ENCODE measurements around the gene RASSF3.
A peak's percentile ranks its signal among the peaks of the same experiment; 100 is the strongest.
"Not testable (repeated sequence)": the region's sequence is repeated elsewhere in the genome, so short reads cannot be mapped to it uniquely, and the experiment has no call there.

The RASSF3 gene, protein sequence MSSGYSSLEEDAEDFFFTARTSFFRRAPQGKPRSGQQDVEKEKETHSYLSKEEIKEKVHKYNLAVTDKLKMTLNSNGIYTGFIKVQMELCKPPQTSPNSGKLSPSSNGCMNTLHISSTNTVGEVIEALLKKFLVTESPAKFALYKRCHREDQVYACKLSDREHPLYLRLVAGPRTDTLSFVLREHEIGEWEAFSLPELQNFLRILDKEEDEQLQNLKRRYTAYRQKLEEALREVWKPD

DNA sequence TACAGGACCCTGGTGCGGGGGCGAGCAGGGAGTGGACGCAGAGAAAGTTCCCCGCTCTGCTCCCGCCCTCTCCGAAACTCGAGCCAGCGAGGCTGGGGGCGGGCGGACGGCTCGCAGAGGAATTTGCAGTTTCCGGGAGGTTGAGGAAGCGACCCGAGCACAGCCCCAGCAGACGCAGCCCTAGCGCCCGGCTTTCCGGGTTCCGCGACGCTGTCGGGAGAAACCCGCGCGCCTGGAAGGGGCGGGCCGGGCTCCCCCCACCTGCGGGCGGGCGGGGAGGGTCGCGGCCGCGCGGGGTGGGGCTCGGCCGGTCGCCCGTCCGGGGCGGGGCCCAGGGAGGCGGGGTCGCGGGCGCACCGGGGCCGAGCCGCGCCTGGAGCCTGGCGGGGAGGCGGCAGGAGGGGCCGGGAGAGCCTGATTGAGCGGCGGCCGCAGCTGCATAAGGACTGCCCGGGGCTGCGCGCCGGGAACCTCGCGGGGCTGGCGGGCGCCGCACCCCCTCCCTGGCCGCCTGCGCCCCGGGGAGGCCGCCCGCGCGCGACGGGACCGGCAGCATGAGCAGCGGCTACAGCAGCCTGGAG, at the start of gene RASSF3:
Gene RASSF3, plus strand, starts transcription at position 417 of the 581 bp plus-strand sequence. Its CDS starts 138 bp downstream, at position 555.
- peak; percentile 21 to 56 for DNase-seq (ENCODE audit: low read depth in 2 of 2)

DNA sequence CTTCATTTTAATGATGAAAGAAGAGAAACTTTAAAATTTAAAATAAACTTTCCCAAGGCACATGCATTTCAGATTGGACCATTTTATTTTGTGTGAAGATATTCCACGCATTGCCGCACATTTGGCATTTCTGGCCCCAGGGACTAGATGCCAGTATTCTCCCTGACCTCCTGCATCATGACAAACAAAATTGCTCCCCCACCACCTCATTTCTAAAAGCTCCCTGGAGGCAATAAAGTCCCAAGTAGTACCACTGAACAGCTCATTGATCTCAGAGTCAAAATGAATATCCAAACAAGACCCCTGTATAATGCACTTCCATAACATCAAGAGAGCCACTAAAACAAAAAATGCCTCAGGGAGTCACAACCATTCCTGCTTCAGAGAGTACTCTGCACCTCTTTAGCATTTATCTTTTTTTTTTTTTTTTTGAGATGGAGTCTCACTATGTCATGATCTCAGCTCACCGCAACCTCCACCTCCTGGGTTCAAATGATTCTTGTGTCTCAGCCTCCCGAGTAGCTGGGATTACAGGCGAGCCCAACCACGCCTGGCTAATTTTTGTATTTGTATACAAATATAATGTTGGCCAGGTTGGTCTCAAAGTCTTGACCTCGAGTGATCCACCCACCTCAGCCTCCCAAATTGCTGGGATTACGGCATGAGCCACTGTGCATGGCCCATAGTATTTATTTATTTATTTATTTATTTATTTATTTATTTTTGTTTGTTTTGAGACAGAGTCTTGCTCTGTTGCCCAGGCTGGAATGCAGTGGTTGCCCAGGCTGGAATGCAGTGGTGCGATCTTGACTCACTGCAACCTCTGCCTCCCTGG, 48.8 kb upstream of the RASSF3 start:
- DNase-seq (ENCODE audit: low read depth in 2 of 2) = no peak

DNA sequence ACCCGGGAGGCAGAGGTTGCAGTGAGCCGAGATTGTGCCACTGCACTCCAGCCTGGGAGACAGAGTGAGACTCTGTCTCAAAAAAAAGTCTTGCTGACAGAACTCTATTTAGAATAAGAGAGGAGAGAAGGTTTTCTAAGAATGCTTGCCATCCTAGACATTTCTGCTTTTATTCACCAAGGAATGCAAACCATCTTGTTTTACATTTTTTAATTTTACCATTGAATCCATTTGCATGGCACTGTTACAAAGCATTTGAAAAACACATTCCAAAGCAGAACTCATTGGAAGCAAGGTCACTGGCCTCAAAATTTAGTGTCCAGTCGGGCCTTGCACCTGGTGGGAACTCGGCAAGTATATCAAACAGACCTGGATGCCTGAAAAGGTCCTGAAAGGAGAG, 44.2 kb upstream of the RASSF3 start:
- no peak for DNase-seq (ENCODE audit: low read depth in 2 of 2)

DNA sequence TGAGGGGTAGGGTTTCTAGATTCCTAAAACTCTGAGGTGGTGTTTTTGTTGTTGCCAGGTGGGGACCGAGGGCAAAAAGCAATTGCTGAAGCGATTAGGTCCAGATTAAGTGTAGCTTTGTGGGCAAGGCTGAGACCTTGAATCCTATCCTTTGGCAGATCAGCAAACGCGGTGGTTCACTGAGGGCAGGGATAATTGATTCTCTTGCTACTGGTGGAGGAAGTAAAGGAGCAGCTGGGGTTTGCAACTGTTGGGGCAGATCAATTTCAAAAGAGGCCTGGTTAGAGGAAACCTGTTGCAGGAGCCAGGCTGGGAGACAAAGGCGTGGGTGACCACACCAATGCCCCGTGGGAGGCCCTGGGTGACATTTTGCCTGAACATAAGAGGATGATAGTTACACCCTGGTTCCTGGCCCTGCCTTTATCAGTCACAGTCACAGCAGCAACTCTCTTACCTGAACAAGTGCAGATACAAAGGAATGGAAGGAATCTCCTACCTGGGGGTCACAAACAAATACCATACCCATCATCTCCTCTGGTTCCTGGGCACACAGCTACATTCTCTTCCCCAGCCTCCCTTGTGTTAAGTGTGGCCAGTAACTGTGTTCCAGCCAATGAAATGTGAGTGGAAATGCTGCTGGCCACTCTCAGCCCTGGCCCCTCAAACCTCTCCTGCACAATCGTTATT, 43.3 kb upstream of the RASSF3 start:
- DNase-seq (ENCODE audit: low read depth in 2 of 2) = no peak

DNA sequence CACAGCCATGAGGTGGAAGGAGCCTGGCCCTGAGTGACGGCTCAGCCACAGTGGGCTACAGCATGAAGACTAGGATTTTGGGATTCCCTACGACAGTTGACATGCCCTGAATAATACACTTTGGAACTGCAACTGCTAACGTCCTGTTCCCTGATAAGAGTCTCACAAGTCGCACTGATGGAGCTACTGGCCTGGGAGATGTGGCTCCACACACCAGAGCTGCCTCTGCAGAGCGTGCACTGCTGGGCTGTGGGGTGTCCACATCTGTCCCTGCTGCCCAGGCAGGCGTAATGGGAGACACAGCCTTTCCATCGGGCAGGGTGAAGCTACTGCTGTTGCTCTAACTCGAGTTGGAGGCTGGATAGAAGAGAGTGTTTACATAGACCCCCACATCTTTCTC, 42.7 kb upstream of the RASSF3 start:
- DNase-seq (ENCODE audit: low read depth in 2 of 2) = no peak

DNA sequence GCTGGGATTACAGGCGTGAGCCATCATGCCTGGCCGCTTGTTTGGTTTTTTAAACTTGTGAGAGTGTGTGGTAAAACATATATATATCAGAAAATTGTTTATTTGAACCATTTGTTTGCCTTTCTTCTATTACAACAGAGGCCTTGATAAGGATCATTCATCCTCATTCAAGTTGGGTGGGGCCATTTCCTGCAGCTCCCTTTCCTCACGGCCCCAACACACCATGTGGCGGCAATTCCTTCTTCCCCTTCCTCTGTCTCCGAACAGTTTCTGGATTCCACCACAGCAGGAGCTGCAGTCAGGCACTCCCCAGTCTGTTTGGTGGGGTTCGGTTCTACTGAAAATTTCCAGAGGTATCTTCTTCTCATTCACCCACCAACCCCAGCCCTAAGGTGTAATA, 42.0 kb upstream of the RASSF3 start:
- no peak for DNase-seq (ENCODE audit: low read depth in 2 of 2)

DNA sequence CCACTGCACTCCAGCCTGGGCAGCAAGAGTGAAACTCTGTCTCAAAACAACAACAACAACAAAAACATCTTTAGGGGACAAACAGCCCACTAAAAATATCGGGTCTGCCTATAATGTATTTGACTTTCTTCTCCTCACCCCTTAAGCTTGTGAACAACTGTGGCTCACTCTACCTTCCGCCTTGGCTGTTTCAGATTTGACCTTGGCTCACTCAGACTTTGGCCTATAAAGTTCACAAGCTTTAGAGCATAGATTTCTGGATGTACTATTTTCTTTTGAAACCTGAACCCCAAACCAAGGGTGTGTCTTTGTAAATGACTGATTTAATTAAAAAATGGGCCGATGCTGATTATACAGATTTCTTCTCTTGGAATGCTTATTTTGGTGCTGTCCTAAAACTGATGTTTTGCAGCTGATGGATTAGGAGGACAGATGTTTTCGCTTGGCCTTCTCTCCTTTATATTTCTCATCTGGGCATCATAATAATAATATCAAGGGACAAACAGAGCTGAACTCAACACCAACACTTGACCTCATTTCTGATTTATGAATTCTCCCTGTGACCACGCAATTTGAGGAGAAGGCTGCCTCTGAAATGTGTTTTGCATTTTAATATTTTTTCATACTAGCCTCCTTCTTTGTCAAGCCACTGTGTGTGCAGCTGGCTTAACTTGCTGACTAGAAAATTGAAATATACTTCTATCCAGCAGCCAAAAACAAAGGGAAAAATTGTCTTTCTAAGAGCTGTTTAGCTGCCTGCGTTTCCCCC, 40.2 kb upstream of the RASSF3 start:
- DNase-seq (ENCODE audit: low read depth in 2 of 2) = no peak

DNA sequence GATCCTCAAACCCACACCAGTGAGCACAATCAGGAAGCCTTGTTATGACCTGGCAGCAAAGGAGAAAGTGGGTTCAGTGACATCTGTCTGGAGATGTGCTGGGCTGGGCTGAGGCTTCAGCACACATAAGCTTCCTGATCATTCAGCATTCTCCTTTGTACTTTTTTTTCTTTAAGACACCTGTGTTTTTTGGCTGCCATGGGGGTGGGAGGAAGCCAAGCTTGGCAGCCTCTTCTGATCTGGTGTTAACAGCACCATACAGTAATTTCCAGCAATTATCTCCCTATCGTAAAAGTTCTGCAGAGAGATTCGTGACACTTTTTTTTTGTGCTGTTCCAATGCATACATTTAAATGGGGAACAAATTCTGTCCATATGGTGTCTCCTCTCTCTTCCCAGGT, 38.9 kb upstream of the RASSF3 start:
- DNase-seq (ENCODE audit: low read depth in 2 of 2) = no peak

DNA sequence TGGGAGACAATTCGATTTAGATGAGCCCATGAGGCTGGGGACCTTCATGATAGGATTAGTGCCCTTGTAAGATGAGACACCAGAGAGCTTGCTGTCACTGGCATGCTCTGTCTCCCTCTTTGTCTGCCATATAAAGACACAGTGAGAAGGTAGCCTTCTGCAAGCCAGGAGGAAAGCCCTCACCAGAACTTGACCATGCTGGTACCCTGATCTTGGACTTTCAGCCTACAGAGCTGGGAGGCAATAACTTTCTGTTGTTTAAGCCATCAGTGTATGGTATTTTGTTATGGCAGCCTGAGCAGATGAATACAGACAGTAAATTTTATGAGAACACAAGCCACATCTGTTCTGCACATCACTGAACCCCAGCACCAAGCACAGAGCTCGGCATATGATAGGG, 38.1 kb upstream of the RASSF3 start:
- DNase-seq (ENCODE audit: low read depth in 2 of 2) = no peak

DNA sequence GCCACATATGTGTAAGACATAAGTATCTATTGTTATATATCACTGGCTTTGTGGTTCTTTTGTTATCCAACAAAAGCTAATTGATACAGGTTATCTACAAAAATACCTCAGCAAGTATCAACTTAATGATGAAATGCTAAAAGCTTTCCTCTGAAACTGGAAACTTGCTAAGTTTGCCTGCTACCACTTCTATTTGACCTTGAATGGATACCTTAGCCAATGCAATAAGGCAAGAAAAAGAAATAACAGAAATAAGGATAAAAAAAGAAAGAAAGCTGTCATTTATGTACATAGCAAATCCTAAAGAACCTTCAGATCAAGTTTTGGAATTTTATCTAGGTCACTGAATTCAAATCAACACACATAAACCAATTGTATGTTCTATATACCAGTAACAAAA, 35.5 kb upstream of the RASSF3 start:
- no peak for DNase-seq (ENCODE audit: low read depth in 2 of 2)

DNA sequence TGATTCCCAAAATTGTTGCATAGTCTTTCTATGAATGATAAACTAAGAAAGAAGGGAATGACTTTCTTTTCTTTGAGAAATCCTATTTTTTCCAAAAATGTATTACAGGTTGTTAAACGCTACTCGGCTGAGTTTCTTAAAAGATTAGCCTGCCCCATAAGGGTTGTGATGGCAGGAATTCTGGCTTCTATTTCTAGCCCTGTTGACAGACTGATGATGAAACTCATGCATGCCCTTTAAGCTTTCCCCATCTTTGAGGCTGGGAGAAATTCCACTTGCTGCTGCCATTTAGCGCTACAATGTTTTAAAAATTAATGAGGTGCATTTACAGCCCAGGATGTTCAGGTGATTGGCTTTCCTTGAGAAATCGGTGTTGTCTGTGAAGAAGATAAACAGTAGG, 33.2 kb upstream of the RASSF3 start:
- no peak for DNase-seq (ENCODE audit: low read depth in 2 of 2)

DNA sequence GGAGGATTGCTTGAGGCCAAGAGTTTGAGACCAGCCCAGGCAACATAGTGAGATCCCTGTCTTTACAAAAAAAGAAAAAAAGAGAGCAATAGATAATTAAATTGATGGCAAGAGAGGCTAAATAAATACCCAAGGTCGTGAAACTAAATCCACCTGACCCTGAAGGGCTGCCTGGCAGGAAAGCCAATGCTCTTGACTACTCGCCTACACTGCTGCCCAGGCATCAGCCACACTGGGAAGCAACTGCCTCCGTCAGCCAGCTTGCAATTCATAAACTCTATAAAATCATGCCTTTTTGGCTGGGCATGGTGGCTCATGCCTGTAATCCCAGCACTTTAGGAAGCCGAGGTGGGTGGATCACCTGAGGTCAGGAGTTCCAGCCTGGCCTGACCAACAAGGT, 31.7 kb upstream of the RASSF3 start:
- DNase-seq (ENCODE audit: low read depth in 2 of 2) = no peak

DNA sequence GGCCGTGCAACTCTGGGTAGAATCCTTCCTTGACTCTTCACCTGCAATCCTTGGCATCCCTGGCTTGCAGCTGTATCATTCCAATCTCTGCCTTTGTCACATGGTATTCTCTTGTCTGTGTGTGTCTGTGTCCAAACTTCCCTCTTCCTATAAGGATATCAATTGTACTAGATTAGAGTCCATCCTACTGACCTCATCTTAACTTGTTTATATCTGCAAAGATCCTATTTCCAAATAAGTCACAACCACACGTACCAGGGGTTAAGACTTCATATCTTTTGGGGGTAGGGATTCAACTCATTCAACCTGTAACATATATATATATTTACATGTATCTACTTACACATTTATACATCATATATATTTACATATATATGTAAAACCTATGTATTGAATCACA, 29.6 kb upstream of the RASSF3 start:
- no peak for DNase-seq (ENCODE audit: low read depth in 2 of 2)

DNA sequence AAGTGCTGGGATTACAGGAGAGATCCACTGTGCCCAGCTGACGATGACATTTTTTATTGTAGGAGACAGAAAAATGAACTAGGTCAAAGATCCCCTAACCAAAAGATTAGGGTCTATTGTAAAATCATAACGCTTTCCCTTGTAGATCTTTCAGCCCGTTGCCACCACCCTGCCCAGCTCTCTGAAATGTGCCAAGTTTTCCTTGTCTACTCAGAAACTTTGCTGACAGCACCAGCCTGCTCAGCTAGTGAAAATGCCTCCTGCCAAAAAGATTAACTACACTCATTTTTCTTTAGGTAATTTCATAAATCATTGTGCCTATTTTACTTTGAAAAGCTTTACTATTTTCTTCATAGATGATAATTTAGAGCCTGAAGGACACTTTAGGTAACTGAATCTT, 28.2 kb upstream of the RASSF3 start:
- no peak for DNase-seq (ENCODE audit: low read depth in 2 of 2)

DNA sequence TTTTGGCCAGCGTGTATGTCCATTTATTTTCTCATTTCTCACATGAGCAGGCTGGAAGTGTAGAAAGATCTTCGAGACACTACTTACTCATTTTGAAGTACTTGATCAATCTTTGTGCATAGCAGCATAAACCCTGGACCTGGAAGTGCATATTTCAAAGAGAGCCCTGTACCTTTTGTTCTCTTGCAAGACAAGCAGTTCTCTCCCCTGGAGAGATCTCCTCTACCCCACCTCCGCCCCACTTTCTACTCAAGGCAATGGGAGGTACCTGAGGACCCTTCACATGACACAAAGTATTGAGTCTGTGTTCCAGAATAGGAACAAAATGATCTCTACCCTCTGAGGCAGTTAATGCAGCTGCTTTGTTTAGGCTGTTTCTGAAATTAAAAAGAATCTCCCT, 27.4 kb upstream of the RASSF3 start:
- DNase-seq (ENCODE audit: low read depth in 2 of 2) = no peak

DNA sequence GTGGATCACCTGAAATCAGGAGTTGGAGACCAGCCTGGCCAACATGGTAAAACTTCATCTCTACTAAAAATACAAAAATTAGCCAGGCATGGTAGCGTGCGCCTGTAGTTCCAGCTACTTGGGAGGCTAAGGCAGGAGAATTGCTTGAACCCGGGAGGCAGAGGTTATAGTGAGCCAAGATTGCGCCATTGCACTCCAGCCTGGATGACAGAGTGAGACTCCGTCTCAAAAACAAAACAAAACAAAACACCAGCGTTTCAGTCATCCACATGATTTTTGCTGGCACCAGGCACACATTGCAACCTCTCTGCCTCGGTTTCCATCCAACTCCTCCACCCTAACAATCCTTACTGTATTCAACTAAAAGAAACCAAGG, 26.9 kb upstream of the RASSF3 start:
- DNase-seq (ENCODE audit: low read depth in 2 of 2) = not testable (repeated sequence)

DNA sequence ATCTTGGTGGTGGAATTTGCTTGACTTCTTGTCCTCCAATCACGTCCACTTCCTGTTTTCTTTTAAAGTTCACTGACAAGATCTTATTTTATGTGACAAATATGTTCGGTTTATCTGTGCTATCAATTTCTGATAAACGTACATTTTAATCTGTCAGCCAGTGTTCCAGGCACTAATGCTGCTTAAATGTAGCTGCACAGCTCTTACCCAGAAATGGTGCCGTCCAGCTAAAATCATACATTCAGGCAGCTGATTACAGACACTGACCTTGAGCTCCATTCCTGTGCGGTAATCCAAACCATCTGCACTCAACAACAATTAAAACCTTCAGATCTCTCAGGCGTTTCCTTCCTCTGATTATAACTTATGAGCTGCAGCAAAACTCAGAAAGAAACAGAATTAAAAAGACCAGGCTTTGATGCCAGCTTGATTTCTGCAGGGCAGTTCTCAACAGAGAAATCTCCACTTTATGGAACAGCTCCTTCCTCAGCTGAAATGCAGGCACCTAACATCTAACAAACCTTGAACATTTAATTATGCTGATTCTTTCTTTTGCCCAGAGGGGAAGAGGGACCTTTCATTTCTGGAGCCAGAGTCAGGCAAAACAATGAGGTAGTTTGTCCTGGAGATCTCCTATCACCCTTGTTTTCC, 26.4 kb upstream of the RASSF3 start:
- no peak for DNase-seq (ENCODE audit: low read depth in 2 of 2)

DNA sequence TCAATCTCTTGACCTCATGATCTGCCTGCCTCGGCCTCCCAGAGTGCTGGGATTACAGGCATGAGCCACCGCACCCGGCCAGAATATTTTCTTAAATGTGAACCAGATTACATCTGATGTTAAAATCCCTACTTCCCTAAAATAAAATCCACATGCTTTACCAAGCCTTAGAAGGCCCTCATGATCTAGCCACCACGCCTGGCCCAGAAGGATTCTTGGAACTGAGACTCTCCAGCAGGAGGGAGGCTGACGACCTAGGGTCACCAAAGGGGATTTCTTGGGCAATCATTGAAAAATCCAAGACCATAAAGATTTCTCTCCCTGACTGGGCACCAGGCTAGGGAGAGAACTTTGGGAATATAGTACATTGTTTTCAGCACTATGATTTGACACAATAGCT, 25.2 kb upstream of the RASSF3 start:
- no peak for DNase-seq (ENCODE audit: low read depth in 2 of 2)

DNA sequence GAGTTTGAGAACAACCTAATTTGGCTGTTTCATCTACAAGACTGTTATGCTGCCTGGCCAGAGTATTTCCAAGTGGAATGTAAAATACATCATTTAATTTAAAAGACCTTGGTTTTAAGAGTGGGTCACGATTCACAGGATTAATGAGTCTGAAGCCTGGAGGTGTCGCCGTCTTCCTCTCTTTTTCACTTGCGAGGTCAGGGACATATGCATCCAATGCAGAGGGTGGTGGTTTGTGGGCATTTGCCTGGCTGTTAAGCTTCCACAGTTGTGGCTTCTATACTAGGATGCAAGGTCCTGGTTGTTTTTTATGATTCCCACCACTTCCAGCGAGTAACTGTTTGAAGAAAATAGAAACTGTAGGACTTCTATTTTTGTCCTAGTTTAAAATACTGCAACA, 22.8 kb upstream of the RASSF3 start:
- no peak for DNase-seq (ENCODE audit: low read depth in 2 of 2)

DNA sequence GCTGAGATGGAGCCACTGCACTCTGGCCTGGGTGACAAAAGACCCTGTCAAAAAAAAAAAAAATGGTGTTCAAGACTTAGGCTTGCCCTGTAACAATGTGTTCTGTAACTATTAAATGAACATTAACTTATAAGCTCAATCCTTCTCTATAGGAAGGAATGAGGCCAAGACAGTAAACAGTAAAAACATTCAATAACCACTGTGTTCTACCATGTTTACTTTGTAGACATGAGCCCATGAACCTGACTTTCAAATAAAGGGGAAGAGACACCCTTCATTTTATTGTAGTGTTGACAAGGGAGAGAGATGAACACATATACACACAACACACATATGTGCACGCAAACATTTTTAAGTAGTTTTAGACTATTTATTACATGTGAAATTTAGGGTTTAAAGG, 20.1 kb upstream of the RASSF3 start:
- DNase-seq (ENCODE audit: low read depth in 2 of 2) = no peak
